IPS DF 19.7 (cell line): Measurements from ENCODE around the gene FN3K.

ENCODE experiments used
- DNase-seq: peaks from one replicate; pipeline ENCODE4 v3.0.0-alpha.2; 2013; ENCODE audit warnings: low read depth, low spot score

Gene FN3K

DNA sequence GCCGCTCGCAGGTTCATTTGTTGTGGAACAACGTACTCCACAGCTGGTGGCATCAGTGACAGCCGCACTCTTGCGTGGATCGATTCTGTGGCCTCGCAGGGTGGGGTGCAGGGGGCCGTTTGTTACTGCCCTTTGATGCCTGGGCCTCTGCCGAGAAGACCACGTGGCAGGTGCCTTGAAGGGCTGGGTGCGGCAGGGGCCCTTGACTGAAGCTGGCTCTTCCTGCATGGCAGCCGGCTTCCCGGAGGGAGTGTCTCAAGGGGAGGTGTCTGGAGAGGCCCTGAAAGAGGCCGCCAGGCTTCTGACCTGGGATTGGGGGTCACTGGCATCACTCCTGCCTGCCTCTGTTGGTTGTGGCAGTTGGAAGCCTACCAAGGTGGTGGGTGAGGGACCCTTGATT, 60.2 kb downstream of the FN3K start:
- DNase-seq = no peak

DNA sequence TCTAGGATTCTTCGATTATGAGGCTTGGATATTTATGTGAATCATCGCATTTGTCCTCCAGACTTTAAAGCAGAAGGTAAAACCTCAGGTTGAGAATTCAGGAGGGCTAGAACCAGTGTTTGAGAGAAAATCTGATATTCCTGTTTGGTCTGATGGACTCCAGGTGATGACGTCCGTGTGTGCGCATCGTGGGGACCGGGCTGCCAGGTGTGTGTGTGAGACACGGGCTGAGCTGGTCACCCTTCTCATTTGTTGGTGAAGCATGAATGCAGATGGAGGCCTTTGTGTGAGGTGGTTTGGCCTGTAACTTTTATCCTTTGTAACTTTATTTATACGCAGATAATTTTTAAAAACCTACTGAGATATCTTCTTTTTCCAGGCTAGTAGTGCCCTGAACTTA, 61.6 kb downstream of the FN3K start:
- DNase-seq = no peak

DNA sequence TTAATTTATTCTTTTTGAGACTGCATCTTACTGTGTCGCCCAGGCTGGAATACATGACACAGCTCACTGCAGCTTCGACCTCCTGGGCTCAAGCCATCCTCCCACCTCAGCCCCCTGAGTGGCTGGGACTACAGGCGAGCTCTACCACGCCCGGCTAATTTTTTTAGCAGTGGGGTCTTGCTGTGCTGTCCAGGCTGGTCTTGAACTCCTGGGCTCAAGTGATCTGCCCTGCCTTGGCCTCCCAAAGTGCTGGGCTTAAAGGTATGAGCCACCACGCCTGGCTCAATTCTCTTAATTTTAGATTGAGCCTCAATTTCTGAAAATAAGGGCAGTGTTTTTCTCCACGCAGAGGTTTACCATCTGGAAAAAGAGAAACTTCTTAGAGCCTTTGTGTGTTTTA, 63.3 kb downstream of the FN3K start:
- DNase-seq = no peak

DNA sequence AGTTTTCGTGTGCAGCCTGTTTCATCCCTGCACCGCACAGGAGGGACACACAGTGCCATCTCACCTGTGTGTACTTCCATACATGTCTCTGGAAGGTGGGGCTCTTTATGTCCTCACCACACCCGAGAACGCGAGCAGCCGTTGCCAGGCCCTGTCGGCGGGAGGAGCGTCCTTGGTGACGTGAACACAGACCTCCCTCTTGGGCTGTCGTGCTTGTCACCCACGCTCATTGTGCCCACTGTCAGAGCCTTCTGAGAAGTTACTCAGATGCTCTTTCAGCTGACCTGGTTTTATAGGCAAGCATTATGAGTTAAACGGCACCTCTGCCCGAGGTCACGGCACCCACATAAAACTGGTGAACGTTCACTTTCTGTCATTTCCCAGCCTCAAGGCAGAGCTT, 64.2 kb downstream of the FN3K start:
- no peak for DNase-seq
